ENCODE measurements around the gene NKTR.

DNA sequence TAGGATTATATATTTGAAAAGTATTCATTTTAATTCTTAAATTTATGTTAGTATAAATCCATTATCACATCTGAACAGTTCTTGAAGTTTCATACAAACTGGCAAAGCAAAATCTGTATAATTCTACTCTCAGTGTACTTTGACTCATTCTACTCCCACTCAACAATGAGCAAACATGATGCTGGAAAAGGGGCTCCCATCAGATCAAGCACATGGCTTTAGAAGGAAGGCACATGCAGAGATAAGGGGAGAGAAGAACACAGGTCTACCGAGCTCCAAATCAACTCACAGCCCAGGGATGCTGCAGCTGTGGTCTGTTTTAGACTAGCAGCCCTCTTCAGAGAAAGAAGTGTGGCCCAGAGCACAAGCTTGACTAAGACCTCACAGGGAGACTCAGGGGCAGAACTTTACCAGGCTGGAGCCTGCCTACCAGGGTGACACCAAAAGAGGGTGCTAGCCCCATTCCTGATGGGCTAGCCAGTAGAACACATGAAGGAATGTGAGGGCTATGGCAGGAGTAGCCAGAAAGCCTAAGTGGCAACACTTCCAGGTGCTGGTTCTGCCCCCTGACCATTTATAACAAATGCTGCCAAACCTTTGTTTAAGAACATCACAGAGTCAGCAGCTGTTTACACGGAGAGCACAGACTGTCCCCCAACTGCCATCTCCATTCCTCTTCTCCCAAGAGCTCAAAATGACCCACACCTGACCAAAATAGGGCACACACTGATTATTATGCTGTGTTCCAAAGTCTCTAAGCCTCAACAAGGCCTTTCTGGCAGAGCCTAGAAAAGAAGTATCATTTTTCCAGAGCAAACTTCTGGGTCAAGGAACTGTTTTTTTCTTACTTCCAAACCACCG, 38.2 kb upstream of the NKTR start:
- TF ChIP-seq, protein P1, sequence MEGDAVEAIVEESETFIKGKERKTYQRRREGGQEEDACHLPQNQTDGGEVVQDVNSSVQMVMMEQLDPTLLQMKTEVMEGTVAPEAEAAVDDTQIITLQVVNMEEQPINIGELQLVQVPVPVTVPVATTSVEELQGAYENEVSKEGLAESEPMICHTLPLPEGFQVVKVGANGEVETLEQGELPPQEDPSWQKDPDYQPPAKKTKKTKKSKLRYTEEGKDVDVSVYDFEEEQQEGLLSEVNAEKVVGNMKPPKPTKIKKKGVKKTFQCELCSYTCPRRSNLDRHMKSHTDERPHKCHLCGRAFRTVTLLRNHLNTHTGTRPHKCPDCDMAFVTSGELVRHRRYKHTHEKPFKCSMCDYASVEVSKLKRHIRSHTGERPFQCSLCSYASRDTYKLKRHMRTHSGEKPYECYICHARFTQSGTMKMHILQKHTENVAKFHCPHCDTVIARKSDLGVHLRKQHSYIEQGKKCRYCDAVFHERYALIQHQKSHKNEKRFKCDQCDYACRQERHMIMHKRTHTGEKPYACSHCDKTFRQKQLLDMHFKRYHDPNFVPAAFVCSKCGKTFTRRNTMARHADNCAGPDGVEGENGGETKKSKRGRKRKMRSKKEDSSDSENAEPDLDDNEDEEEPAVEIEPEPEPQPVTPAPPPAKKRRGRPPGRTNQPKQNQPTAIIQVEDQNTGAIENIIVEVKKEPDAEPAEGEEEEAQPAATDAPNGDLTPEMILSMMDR (conservative IDR thresholded peaks at IDR 0.05; ENCODE audit: low read depth in 2 of 2): no peak; a peak in 1 of 4 replicates
- TF ChIP-seq CREB1 (CRISPR knock-in tag; IDR thresholded peaks at IDR 0.05; ENCODE audit: low read depth): no peak
- TF ChIP-seq POLR2AphosphoS5 (IDR thresholded peaks at IDR 0.05; ENCODE audit: low read depth): no peak
- no peak for TF ChIP-seq REST (IDR thresholded peaks at IDR 0.05; ENCODE audit: unreplicated experiment)
- TF ChIP-seq STAT1 (IDR thresholded peaks at IDR 0.05; ENCODE audit: unreplicated experiment): no peak
- no peak for TF ChIP-seq EZH2phosphoT487 (IDR thresholded peaks at IDR 0.05; ENCODE audit: unreplicated experiment)
- TF ChIP-seq EZH2 (IDR thresholded peaks at IDR 0.05; ENCODE audit: low read depth, unreplicated experiment): no peak
- TF ChIP-seq JUNB (IDR thresholded peaks at IDR 0.05; ENCODE audit: unreplicated experiment): no peak
- no peak for TF ChIP-seq NANOG (IDR thresholded peaks at IDR 0.05; ENCODE audit: borderline replicate concordance)
- no peak for TF ChIP-seq ETS1 (IDR thresholded peaks at IDR 0.05)
- TF ChIP-seq ZNF114 (CRISPR knock-in tag; IDR thresholded peaks at IDR 0.05): no peak
- TF ChIP-seq, protein P2, sequence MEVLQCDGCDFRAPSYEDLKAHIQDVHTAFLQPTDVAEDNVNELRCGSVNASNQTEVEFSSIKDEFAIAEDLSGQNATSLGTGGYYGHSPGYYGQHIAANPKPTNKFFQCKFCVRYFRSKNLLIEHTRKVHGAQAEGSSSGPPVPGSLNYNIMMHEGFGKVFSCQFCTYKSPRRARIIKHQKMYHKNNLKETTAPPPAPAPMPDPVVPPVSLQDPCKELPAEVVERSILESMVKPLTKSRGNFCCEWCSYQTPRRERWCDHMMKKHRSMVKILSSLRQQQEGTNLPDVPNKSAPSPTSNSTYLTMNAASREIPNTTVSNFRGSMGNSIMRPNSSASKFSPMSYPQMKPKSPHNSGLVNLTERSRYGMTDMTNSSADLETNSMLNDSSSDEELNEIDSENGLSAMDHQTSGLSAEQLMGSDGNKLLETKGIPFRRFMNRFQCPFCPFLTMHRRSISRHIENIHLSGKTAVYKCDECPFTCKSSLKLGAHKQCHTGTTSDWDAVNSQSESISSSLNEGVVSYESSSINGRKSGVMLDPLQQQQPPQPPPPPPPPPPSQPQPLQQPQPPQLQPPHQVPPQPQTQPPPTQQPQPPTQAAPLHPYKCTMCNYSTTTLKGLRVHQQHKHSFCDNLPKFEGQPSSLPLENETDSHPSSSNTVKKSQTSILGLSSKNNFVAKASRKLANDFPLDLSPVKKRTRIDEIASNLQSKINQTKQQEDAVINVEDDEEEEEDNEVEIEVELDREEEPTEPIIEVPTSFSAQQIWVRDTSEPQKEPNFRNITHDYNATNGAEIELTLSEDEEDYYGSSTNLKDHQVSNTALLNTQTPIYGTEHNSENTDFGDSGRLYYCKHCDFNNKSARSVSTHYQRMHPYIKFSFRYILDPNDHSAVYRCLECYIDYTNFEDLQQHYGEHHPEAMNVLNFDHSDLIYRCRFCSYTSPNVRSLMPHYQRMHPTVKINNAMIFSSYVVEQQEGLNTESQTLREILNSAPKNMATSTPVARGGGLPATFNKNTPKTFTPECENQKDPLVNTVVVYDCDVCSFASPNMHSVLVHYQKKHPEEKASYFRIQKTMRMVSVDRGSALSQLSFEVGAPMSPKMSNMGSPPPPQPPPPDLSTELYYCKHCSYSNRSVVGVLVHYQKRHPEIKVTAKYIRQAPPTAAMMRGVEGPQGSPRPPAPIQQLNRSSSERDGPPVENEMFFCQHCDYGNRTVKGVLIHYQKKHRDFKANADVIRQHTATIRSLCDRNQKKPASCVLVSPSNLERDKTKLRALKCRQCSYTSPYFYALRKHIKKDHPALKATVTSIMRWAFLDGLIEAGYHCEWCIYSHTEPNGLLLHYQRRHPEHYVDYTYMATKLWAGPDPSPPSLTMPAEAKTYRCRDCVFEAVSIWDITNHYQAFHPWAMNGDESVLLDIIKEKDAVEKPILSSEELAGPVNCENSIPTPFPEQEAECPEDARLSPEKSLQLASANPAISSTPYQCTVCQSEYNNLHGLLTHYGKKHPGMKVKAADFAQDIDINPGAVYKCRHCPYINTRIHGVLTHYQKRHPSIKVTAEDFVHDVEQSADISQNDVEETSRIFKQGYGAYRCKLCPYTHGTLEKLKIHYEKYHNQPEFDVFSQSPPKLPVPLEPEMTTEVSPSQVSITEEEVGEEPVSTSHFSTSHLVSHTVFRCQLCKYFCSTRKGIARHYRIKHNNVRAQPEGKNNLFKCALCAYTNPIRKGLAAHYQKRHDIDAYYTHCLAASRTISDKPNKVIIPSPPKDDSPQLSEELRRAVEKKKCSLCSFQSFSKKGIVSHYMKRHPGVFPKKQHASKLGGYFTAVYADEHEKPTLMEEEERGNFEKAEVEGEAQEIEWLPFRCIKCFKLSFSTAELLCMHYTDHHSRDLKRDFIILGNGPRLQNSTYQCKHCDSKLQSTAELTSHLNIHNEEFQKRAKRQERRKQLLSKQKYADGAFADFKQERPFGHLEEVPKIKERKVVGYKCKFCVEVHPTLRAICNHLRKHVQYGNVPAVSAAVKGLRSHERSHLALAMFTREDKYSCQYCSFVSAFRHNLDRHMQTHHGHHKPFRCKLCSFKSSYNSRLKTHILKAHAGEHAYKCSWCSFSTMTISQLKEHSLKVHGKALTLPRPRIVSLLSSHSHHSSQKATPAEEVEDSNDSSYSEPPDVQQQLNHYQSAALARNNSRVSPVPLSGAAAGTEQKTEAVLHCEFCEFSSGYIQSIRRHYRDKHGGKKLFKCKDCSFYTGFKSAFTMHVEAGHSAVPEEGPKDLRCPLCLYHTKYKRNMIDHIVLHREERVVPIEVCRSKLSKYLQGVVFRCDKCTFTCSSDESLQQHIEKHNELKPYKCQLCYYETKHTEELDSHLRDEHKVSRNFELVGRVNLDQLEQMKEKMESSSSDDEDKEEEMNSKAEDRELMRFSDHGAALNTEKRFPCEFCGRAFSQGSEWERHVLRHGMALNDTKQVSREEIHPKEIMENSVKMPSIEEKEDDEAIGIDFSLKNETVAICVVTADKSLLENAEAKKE (CRISPR knock-in tag; IDR thresholded peaks at IDR 0.05): no peak

Data from GM23338 (cell line).